CD4-positive, alpha-beta T cell treated with Interleukin-12 subunit alpha and Interleukin-12 subunit beta, for 1 hour (primary cell): ENCODE results near the gene RTN4.
A peak's percentile ranks its signal among the peaks of the same experiment; 100 is the strongest.
"Not testable (repeated sequence)": the region's sequence is repeated elsewhere in the genome, so short reads cannot be mapped to it uniquely, and the experiment has no call there.

Experiments used
- DNase-seq: peaks from one replicate; pipeline ENCODE4 v3.0.0-alpha.2; 2020

The RTN4 gene

GRCh38 chr2:55063226-55063625 is 13.0 kb upstream of the RTN4 start:
- peak; percentile 18 for DNase-seq

GRCh38 chr2:55062754-55063153 is 12.5 kb upstream of the RTN4 start:
- DNase-seq: no peak

GRCh38 chr2:55061523-55062344 is 11.5 kb upstream of the RTN4 start:
- DNase-seq: no peak

GRCh38 chr2:55059793-55060192 is 9.5 kb upstream of the RTN4 start:
- no peak for DNase-seq

- no peak for DNase-seq
Observed at GRCh38 chr2:55057474-55057873, 7.2 kb upstream of the RTN4 start.

- DNase-seq: no peak
Observed at GRCh38 chr2:55056024-55056521, 5.8 kb upstream of the RTN4 start.

GRCh38 chr2:55054106-55054875 is 4.0 kb upstream of the RTN4 start:
- DNase-seq: peak; percentile 39

GRCh38 chr2:55053225-55053624 is 3.0 kb upstream of the RTN4 start:
- DNase-seq: not testable (repeated sequence)

GRCh38 chr2:55052129-55053061 is 2.1 kb upstream of the RTN4 start:
- peak; percentile 27 for DNase-seq

GRCh38 chr2:55051026-55051866 is 995 bp upstream of the RTN4 start:
- peak; percentile 35 for DNase-seq

- no peak for DNase-seq
Observed at GRCh38 chr2:55049821-55050099, 491 bp downstream of the RTN4 start.

- DNase-seq: peak; percentile 60
Observed at GRCh38 chr2:55049043-55049820, 1.0 kb downstream of the RTN4 start.

- no peak for DNase-seq
Observed at GRCh38 chr2:55048508-55049042, 1.7 kb downstream of the RTN4 start.

GRCh38 chr2:55047677-55048299 is 2.5 kb downstream of the RTN4 start:
- DNase-seq: no peak

- no peak for DNase-seq
Observed at GRCh38 chr2:55045780-55046179, 4.5 kb downstream of the RTN4 start.

- DNase-seq: no peak
Observed at GRCh38 chr2:55043841-55044240, 6.4 kb downstream of the RTN4 start.

- no peak for DNase-seq
Observed at GRCh38 chr2:55038428-55038827, 11.8 kb downstream of the RTN4 start.

- DNase-seq: no peak
Observed at GRCh38 chr2:55035716-55036115, 14.5 kb downstream of the RTN4 start.

- no peak for DNase-seq
Observed at GRCh38 chr2:55033921-55034320, 16.3 kb downstream of the RTN4 start.

- DNase-seq: no peak
Observed at GRCh38 chr2:55033076-55033742, 17.0 kb downstream of the RTN4 start.
